HG03354 (cell line): ENCODE results near the gene BNIPL.

ENCODE experiments used
- ATAC-seq: cut with Tn5 transposase; IDR thresholded peaks from one replicate; pipeline ENCODE4 v1.9.1; 2021; ENCODE audit warnings: mild to moderate bottlenecking; ENCODE audit not compliant: unreplicated experiment, poor library complexity, severe bottlenecking

The BNIPL gene

DNA sequence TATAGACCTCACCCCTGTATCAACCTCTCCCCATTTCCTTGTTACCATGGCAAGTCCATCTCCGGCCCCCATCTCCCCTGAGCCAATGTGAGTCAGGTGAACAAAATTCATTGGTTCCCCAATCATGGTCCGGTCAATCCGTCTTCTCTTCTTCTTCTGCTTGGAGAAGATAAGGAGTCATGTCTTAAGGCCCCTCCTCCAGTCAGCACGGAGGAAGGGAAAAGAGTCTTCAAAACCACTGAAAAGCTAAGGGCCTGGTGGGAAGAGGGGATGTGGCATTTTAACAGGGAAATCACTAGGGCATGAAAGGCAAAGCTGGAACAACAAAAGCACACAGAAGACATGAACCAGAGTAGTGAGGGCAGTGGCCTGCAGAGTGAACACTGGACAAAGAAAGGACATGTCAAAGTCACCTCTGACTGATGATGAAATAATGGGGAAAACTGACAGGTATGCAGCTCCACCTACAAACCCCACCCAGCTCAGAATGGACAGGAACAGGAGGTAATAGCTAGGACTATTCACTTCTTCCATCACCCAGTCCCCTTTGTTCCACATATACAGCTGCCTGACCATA, 18.7 kb downstream of the BNIPL start:
- no peak for ATAC-seq

DNA sequence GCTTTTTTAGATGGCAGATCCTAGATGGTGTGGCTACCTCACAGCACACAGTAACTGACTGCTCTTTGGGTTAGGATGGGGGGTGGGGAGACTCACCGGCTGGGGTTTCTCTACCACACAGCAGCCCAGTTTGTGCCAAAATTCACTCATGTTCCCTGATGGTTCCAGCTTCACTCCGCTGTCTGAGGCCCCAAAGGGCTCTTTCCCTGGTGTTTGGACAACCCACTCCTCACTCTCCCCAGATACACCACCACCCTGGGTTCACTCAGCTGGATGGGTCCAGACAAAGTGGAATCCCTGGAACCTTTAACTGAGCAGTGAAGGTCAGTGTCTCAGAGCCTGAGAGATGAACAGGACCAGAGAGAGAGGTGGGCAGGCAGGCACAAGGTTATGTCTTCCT, 19.2 kb downstream of the BNIPL start:
- ATAC-seq = no peak

DNA sequence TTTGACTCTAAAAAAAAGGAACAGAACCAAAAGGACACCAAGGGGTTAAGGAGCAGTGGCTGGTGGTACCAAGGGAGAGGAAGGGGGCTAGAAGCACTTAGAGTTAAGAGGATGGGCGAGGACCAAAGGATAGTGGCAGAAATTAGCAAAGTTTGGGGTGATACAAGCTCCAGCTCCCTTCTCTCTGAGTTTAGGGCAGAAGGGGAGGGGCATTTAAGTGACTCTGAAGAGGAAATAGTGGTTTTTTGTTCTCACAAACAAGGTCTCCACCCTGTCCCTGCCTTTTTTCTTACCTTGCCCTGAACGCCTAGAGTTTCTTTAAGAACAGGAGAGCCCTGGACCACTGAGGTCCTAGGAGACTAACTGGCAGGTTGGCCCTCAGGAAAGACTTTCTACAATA, 19.8 kb downstream of the BNIPL start:
- ATAC-seq = no peak

DNA sequence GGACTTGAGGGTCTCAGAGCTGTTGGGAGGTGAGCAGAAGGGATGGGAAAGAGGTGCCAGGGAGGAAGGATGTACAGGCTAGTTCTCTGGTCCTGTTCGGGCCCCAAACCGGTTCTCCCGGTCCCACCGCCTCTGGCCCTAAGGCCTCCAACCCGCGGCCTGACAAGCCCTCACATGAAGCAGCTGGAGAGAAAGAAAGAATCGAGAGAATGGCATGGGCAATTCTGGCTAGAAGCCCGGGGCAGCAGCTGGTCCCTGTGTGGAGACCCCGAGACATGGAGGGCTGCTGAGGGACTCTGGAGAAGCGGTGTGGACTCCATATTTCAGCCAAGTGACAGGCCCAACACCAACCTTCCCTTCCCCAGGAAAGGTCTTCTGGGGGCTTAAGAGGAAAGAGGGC, 22.3 kb downstream of the BNIPL start:
- no peak for ATAC-seq

DNA sequence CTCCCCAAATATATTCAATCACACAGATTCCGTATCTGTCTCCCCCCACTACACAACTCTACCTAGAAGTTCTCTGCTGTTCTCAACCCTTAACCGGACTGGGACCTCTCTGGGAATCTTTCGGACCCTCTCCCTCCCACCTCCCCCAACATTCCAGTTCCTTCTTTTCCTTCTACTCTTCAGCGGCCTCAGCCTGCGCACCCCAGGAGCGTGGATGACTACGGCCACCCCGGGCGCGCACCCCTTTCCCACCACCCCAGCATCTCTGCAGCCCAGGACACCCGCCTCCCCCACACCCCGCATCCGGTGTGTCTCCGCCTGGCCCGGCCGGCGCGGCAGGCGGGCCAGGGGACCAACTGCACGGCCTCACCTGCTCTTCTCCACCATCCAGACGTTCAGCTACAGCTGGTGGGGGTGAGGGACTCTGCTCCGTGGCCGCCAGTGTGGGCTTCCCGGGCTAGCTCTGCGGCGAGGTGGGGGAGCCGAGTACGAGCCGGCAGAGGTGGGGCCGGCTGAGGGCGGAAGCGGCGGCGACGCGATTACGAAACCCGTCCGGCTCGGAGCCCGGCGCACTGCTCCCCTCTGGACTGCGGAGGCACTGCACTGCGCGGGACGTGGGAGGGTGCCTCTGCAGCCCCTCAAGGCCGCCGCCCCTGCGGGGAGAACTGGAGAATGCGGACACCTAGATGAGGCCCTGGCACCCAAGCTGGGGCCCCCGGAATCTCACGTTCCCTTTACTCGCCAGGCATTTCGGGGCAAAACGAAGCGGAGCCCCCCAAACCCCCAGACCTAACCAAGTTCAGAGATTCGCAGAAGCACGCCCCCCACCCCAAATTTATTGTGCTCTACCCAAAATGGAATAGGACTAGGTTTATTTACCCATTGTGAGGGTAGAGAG, 23.0 kb downstream of the BNIPL start, which contains the start of gene CDC42SE1:
CDC42SE1 (minus strand) TSS at position 514 of the 898 bp plus-strand sequence. CDS start 3,892 bp downstream, outside the sequence.
- peak; percentile 87 for ATAC-seq

DNA sequence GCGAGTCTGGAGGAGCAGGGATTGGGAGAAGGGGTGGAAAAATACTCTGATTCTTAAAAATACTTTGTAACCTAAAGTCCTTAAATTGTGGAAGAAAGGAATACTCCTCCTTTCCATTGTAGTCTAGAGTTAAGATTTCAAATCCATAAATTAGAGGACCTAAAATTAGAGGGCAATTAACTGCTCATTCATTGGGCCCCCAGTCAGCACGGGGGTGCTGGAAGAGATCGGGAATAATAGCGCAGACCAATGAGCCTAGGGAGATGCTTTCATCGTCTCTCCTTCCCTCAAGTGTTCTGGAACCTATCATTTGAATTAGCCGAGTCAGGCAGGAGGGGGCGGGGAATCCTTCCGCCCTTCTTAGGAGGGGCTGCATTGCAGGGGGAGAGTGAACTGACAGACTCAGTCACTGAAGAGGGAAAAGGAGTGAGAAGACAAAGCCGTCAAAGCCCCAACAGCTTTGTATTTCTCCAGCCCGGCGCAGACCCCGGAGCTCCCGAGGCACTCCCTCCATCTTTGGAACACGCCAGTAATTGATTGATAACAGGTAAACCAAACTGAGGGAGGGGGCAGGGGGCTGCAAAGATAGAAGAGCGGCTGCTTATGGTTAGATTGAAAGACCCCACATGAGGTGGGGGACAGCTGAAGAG, 23.7 kb downstream of the BNIPL start, which contains the start of gene MLLT11:
MLLT11 (plus strand) TSS at position 391 of the 650 bp plus-strand sequence. CDS start 6,828 bp downstream, outside the sequence.
- no peak for ATAC-seq

DNA sequence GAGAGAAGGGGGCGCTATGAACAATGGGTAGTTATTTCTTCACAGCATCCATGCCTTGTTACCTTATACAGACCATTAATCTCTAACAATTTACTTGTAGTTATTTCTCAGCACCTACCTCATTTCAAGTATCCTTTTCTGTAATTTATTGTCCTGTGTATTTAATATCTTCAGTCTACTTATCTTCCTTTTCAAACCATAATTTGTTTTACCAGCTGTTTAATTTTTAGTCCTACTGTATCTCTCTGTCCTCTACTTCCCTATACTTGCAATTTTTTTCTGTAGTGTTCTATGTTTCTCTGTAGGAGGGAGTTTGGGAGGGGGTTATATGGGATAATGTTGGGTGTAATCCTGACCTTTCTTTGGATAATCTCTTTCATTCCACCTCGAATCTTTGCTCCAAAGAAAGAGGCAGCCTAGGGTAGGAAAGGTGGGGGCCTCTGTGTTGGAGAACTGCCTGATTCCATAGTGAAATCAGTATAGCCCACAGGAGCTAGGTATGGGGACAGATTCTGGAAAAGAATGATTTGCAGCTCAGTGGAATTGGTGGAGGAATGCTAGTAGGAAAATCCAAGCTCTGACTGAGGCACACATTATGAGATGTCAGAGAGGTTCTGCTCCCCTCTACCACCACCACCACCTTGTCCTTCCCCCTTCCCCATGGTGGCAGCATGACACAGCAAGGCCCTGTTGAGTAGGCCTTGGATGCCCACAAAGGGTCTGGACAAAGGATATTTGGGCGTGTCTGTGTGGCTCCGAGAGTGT, 24.5 kb downstream of the BNIPL start:
- no peak for ATAC-seq

DNA sequence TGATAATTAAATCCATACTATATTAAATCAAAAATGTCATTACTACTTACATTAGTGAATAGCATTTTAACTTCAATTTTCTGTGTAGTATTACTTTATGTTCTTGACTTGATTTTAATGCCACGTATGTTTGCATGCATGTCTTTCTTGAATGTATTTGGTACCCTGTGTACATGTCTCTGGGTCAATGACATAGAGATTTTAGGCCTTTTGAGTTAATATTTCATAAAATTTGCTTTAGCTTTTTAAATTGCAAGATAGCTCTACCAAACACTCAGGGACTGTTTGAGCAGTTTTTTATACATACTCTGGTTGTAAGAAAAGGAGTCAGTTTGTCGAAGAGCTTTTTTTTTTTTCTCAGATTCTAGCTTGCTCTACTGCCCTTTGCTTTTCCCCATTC, 25.3 kb downstream of the BNIPL start:
- ATAC-seq = no peak

DNA sequence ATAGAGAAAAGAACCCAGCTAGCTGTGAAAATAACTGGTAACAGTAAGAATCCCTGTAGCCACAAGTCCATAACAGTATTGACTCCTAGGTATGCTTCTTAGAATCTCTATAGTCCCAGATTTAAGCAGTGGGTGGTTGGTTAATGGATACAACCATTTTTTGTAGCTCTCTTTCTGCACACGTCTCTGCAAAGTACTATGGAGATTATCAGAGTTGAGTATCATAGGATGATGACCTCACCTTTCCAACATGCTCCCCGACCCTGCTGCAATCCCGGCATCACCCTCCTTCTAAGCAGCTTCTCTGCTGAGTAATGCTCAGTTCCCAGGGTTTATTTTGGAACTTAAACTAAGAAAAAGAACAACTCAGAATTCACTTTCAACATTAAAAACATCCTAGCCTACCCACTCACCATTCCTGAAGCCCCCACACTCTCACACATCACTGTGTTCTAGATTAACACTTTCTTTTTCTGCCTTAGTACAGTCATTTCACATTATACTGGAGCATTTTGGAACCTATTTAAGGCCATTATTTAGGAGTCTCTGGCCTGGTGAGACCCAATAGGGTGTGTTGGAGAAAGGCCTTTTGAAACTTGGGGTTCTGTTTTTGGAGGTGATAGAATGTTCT, 26.5 kb downstream of the BNIPL start:
- no peak for ATAC-seq

DNA sequence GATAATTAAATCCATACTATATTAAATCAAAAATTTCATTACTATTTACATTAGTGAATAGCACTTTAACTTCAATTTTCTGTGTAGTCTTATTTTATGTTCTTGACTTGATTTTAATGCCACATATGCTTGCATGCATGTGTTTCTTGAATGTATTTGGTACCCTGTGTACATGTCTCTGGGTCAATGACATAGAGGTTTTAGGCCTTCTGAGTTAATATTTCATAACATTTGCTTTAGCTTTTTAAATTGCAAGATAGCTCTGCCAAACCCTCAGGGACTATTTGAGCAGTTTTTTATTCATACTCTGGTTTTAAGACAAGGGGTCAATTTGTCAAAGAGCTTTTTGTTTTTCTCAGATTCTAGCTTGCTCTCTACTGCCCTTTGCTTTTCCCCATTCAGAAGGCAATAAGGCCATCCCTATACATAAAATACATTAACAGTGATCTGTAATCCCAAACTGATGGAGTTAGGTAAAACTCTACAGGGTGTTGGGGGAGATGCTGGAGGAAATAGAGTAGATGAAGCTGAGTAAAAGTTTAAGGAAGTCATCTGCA, 28.8 kb downstream of the BNIPL start:
- ATAC-seq = no peak

DNA sequence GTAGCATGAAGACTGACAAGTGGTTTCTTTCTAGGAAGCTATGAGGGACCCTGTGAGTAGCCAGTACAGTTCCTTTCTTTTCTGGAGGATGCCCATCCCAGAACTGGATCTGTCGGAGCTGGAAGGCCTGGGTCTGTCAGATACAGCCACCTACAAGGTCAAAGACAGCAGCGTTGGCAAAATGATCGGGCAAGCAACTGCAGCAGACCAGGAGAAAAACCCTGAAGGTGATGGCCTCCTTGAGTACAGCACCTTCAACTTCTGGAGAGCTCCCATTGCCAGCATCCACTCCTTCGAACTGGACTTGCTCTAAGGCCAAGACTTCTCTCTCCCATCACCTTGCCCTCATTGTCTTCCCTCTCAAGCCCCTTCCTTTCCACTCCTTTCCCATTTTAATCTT, 30.8 kb downstream of the BNIPL start:
- no peak for ATAC-seq

DNA sequence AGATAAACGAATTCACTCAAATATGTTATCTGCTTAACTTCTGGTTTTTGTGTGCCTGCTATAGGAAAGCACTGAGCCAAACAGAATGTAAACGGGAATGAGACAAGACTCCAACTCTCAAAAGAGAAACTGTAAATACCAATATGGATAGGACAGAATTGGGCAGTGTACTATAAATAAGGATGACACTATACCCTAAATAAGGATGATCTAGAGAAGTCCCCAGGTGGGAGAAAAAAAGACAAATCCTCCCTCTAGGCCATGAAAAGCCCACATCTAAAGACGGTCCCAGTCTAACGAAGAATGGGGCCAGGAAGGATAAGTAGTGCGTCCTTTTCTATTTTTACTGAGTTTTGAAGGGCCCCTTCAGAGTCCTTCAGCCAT, 32.7 kb downstream of the BNIPL start:
- ATAC-seq = no peak

DNA sequence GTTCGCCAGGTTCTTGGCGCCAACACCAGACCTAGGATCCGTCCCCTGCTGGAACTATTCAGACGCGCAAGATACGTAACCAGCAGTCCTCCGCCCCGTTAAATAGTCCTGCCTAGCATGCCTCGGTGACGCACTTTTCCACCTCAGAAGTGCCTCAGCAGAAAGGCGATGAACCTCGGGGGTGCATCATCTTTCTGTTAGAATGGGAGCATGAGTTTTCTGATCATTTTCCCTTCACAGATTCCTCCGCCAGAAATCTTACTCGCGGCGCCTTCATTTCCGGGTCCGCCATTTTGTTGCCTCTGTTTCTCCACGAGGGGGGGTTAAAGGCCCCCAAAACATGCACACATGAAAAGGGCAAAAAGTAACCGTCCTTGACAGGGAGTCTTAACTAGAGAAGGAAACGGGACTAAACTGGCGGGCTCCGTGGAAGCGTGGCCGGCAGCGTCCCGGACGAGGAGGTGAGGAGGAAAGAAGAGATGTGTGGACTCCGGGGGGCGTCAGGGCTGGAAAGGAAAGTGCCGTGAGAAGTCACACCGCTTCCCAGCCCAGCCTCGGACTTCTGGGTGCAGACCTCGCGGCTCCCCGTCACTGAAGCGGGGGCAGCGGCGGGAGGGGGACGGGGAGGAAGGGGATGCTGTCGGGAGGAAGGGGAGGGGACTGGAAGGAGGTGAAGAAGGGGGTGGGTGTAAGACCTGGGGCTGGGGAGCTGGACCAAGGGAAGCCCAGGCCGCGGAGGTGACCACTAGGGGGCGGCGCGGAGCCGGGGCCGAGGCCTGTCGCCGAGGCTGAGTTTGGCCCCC, 34.3 kb downstream of the BNIPL start, which contains the start of gene GABPB2:
GABPB2 (plus strand) TSS at position 288 of the 803 bp plus-strand sequence. CDS start 17,429 bp downstream, outside the sequence.
- peak; percentile 83 for ATAC-seq

DNA sequence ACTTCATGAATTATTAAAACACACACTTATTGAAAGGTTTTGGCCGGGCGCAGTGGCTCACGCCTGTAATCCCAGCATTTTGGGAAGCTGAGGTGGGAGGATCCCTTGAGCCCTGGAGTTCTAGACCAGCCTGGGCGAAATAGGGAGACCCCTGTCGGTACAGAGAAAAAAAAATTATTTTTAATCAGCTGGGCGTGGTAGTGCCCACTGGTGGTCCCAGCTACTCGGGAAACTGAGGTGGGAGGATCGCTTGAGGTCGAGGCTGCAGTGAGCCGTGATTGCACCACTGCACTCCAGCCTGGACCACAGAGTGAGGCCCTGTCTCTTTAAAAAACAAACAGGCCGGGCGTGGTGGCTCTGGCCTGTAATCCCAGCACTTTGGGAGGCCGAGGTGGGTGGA, 35.8 kb downstream of the BNIPL start:
- ATAC-seq = no peak

DNA sequence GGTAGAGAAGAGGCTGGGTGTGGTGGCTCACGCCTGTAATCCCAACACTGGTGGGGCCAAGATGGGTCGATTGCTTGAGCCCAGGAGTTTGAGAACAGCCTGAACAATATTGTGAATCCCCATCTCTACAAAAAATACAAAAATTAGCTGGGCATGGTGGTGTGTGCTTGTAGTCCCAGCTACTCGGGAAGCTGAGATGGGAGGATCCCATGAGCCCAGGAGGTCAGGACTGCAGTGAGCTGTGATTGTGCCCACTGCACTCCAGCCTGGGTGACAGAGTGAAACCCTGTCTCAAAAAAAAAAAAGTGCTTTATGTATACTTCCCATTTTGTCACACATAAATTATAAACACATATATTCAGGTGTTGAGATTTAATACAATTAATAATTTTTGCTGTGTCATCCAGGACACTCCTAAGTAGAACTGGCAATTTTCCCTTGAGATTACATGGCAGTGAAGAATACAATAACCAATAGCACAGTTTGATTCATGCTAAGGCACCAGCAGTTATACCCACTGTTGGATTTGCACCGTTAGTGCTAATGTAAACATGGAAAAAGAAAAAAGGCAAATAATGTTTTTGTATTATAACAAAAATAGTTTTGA, 49.7 kb downstream of the BNIPL start:
- ATAC-seq = no peak
